ENCODE results near the gene BTNL2.

Gene BTNL2

DNA sequence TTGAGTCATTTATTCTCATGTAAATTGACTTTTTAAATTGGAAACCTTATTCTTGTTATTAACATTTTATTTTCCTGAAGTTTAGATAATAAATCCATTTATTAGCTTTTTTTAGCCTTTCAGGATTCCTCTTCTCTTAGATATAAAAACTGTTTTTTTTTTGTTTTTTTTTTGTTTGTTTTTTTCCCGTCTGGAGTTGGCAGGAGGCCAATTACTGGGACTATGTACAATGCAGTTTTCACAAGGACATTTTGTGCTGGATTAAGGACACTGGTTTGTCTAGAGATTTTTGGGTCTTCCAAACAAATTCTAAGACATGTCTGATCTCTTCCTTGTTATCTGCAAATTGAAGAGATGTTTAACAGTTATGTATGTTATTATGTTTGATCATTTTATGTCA lies 1.3 kb downstream of the BTNL2 start:
- in situ Hi-C loops (cut with HindIII; ENCODE audit: low sequenced_read_pairs) = no loop called here
- no peak for DNase-seq (ENCODE audit: low read depth, low spot score)
- H3K4me3 ChIP-seq (ENCODE audit: low read depth, low read length) = no peak overlapping the region
- TF ChIP-seq, protein P1, sequence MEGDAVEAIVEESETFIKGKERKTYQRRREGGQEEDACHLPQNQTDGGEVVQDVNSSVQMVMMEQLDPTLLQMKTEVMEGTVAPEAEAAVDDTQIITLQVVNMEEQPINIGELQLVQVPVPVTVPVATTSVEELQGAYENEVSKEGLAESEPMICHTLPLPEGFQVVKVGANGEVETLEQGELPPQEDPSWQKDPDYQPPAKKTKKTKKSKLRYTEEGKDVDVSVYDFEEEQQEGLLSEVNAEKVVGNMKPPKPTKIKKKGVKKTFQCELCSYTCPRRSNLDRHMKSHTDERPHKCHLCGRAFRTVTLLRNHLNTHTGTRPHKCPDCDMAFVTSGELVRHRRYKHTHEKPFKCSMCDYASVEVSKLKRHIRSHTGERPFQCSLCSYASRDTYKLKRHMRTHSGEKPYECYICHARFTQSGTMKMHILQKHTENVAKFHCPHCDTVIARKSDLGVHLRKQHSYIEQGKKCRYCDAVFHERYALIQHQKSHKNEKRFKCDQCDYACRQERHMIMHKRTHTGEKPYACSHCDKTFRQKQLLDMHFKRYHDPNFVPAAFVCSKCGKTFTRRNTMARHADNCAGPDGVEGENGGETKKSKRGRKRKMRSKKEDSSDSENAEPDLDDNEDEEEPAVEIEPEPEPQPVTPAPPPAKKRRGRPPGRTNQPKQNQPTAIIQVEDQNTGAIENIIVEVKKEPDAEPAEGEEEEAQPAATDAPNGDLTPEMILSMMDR (IDR thresholded peaks at IDR 0.05; ENCODE audit: low read depth, low read length) = no peak

DNA sequence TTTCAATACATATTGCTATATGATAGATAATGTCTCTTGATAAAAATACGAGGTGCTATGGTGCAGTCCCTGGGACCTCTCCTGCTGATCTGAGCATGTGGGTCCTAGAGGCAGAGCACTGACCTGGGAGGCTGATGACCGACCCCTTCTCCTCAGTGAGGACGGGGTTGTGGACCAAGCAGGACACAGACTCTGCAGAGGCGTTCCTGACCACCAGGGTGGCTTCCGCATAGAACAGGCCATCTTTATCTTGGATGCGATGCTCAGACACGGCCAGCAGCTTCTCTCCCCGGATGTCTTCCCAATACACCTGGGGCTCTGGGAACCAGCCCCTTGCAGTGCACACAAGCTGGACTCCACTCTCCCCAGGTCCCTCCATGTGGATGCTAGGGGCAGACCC lies 4.2 kb downstream of the BTNL2 start:
- no peak for DNase-seq (ENCODE audit: low read depth, low spot score)
- in situ Hi-C loops (cut with HindIII; ENCODE audit: low sequenced_read_pairs) = no loop called here
- TF ChIP-seq, protein P1 (IDR thresholded peaks at IDR 0.05; ENCODE audit: low read depth, low read length) = no peak
- H3K4me3 ChIP-seq (ENCODE audit: low read depth, low read length) = no peak overlapping the region

DNA sequence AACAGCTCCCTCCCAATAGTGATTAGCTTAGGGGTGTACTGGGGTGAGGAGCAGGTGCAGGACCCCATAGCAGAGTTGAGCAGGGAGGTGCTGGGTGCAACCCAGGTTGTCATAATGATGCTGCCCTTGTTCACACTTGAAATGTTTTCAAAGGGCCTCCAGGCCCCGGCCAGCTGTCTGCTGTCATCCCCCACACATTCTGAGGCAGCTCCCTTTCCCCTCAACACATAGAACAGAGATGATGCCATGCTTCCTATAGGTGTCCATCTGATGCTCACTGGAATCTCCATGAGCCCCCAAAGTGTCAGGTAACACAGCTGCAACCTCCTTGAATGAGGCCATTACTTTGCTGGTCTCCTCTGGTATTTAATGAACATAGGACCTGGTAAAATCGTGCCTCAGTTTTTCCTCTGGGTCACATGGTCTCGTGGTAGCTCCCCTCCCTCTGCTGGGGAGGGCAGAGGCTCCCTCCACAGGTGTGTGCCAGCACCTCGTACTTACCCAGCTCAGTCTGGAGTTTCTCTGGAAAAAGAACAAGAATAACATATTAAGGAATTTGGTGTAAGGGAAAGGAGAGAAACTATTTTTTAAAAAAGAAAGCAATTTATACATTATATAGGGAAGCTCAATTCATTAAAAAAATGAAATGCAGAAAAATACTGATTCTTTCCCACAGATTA lies 5.6 kb downstream of the BTNL2 start:
- H3K4me3 ChIP-seq (ENCODE audit: low read depth, low read length) = no peak overlapping the region
- in situ Hi-C loops (cut with HindIII; ENCODE audit: low sequenced_read_pairs) = no loop called here
- TF ChIP-seq, protein P1 (IDR thresholded peaks at IDR 0.05; ENCODE audit: low read depth, low read length) = no peak
- DNase-seq (ENCODE audit: low read depth, low spot score) = no peak

DNA sequence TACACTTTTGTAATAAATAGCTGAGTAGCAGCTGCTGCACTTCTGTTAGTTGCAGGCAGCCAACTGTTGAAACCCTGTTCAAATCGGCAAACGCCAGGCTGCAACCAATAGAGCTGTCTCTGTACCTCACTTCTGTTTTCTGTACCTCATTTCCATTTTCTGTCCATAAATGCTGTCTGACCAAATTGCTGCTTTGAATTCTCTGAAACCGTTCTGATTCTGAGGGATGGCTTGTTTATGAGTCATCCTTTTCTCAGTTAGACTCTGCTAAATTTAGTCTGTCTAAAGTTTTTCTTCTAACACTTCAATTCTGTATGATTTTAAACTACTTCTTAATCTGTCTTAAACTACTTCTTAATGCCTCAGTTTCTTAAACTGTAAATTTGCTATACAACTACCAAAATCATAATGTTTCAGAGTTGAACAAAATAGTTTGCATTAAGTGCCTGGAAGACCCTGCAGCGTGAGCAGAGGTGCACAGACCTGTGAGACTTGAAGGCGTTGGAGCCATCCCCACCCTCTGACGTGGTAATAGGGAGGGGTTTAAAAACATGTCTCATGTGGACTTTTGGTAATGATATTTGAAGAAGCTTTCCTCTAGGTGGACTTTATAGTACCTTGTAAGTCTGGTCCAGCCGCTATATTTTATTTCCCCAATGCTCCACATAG lies 9.6 kb downstream of the BTNL2 start:
- H3K4me3 ChIP-seq (ENCODE audit: low read depth, low read length) = no peak overlapping the region
- TF ChIP-seq, protein P1 (IDR thresholded peaks at IDR 0.05; ENCODE audit: low read depth, low read length) = no peak
- DNase-seq (ENCODE audit: low read depth, low spot score) = no peak
- in situ Hi-C loops (cut with HindIII; ENCODE audit: low sequenced_read_pairs) = no loop called here

DNA sequence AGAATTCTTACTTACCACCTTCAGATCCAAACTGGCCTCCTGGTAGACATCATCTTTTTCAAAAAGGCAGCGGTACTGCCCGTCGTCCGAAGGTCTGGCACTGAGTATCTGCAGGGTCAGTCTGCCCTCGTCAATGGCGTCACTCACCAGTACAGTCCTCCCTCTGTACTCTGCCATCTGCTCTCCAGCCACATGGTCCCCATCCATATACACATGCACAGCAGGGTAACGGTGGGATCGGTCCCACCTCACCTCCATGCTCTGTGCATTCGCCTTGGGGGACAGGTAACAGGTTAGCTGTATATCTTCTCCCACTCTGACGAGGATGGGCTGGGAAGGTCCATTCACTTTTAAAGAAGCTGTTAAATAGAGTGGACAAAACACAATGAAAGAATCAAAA lies 11.0 kb downstream of the BTNL2 start:
- TF ChIP-seq, protein P1 (IDR thresholded peaks at IDR 0.05; ENCODE audit: low read depth, low read length) = no peak
- H3K4me3 ChIP-seq (ENCODE audit: low read depth, low read length) = no peak overlapping the region
- no peak for DNase-seq (ENCODE audit: low read depth, low spot score)
- in situ Hi-C loops (cut with HindIII; ENCODE audit: low sequenced_read_pairs) = no loop called here

DNA sequence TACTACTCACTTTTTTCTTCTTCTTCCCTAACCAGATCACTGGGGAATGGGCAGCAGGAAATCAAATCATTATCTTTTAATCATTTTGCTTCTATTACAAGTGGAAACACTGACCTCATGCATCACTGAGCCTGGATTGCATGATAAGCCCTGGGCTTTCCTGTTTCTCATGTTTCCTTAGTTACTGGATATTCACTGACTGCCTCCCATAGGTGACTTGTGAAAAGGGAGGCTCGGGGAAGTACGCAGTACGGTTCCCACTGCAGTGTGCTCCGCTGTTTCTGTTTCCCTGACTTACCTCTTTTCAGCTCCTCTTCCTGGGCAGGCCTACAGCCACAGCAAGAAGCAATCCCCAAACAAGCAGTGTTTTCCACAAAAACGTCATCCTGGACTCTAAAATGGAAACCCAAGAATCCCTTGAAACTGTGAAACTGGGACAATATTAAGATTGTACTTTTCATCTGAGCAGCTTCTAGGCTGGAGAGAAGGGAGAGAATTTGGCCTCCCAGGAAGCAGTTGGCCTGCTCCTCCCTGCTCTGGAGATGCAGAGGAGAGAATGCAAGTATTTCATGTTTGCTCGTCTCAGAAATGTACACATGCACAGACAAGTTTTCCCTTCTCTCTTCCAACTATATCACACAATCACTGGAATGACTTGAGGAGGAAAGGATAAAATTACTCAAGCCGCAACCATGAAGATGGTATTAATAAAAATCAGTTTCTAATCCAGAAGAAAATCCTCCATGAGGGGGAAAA lies 13.1 kb downstream of the BTNL2 start:
- TF ChIP-seq, protein P1 (IDR thresholded peaks at IDR 0.05; ENCODE audit: low read depth, low read length) = no peak
- no peak for DNase-seq (ENCODE audit: low read depth, low spot score)
- H3K4me3 ChIP-seq (ENCODE audit: low read depth, low read length) = no peak overlapping the region
- in situ Hi-C loops (cut with HindIII; ENCODE audit: low sequenced_read_pairs) = no loop called here
